GM12872 (cell line): ENCODE data around the gene HOXB4.

Experiments
- TF ChIP-seq, protein P1 (sequence below): IDR thresholded peaks from 3 replicates; pipeline ENCODE4 v1.5.1; 2011; ENCODE audit warnings: low read depth, mild to moderate bottlenecking, low read length, moderate library complexity; ENCODE audit not compliant: insufficient read depth

HOXB4 gene

DNA sequence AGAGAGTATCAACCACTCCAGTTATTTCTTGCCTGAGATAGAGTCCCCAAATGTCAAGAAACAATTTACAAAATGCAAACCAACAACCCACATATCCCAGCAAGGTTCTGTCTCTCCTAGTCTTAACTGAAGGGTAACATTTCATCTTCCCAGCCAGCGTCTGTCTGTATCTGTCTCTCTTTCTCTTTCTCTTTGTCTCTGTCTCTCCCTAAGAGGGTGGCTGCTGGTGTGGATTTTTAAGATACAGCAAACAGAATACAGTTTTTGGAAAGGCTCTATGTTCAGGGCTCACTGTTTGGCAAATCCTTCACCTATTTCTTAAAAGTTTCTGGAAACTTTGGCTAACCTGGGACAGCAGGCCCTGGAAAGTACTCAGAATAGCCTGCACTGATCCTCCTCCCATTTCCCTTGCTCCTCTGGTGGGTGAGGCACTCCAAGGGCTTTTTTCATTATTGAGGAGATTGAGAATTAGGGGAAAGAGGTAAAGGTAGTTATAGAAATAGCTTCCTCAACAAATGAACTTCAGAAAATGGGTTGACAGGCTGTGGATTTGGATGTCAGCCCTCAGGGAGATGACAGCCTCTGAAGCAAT lies 6.2 kb downstream of the HOXB4 start:
- TF ChIP-seq, protein P1, sequence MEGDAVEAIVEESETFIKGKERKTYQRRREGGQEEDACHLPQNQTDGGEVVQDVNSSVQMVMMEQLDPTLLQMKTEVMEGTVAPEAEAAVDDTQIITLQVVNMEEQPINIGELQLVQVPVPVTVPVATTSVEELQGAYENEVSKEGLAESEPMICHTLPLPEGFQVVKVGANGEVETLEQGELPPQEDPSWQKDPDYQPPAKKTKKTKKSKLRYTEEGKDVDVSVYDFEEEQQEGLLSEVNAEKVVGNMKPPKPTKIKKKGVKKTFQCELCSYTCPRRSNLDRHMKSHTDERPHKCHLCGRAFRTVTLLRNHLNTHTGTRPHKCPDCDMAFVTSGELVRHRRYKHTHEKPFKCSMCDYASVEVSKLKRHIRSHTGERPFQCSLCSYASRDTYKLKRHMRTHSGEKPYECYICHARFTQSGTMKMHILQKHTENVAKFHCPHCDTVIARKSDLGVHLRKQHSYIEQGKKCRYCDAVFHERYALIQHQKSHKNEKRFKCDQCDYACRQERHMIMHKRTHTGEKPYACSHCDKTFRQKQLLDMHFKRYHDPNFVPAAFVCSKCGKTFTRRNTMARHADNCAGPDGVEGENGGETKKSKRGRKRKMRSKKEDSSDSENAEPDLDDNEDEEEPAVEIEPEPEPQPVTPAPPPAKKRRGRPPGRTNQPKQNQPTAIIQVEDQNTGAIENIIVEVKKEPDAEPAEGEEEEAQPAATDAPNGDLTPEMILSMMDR: no peak

DNA sequence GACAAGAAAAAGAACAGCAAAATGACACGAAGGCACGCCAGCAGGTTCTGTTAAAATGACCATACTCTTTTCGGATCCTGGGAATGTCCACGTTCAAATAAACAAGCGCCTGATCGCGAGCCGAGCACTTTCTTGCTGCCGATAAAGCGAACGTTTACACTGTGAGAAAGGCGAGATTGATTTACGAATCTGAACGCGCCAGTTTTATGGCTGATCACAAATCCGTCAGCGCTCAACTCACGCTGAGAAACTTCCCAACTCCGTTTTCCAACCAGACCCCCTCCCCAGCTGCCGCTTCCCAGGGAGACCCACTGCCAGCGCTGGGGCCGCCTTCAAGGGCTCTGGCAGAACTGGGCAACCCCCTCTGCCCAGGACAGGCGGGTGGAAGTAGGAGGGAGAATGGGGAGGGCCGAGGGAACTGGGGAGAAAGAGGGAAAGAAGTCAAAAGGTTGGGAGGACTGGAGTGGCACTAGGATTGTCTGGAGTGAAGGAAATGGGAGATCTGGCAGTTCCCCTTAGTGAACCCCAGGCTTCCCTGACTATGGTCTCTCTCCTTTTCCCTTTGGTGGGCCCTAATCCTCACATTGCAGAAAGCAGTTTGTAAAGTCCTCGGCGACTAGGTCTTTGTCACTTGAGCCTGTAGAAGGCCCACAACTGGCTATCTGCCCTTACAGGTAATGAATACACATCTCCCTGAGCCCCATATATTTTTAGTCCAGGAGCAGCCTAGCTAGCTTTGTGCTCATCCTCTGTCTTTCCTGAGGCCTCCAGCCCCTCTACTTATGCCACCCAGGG lies 6.9 kb downstream of the HOXB4 start:
- TF ChIP-seq, protein P1: no peak

DNA sequence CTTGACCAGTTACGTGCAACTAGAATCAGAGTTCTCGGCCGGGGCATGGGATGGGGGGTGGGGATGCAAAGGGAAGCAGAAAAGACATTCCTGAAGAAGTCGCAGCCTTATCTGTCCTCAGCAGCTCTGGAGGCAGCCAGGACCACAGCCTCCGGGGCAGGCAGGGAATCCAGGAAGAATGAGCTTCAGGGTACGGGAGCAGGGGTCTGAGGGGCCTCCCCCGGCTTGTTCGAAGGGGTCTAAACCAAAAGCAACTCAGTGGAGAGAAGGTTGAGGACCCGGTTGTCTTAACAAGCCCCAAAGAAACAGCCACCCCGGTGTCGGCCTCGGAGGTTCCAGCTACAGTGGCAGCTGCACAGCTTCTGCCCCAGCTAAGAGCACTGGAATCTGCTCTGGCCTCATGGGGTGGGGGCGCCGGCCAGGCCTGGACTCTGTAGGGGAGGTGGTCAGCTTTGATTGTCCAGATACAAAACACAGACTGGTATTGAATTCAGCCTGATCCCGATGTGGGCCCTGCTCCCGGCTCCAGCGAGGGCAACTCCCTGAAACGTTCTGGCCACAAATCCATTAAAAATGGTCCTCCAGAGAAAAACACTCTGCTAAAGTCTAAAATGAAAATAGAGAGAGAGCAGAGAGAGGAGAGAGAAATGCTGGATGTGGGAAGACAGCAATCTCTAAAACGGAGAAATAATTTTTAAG lies 7.7 kb downstream of the HOXB4 start:
- TF ChIP-seq, protein P1: no peak

DNA sequence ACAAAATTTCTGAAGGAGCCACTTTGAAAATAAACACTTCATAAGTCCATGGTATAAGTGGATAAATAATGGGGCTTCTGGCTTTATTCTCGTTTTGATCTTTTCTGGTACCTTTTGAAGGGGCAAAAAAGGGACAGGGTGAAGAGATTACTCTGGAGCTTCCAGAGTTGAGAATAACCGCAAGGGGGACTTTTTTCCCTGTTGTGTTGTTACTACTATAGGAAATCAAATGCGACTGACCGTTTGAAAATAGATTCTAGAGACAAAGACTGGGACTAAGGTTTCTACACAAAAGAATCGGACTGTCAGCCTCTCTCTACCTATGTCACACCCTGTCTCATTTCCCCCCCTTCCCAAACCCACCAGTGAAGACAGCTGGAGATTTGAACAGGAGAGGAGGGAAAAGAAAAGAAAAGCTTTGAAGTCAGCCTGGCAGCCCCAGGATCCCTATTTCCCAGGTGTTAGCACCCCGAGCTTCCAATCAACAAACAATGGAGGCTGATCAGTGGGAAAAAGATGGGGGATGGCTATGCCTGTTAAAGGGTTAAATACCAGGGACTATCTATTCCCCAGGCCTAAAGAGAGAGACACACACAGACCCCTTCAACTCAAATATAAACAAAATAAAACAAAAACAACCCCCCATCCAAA lies 8.4 kb downstream of the HOXB4 start:
- TF ChIP-seq, protein P1: no peak

DNA sequence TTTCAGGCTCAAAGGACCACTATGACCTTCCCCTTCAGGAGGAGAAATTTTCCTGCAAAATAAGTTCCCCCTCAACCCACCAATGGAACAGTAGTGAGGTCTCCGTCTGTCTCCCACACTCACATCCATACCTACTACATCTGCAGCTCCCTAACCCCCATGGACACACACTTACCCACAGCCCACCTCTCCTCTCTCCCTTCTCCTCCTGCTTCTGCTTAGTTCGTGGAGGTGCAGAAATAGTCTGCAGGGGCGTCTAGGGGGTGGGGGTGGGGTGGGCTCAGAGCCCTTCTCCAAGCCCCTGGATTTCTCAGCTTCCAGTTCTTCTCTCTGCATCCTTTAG lies 8.9 kb downstream of the HOXB4 start:
- TF ChIP-seq, protein P1: no peak

DNA sequence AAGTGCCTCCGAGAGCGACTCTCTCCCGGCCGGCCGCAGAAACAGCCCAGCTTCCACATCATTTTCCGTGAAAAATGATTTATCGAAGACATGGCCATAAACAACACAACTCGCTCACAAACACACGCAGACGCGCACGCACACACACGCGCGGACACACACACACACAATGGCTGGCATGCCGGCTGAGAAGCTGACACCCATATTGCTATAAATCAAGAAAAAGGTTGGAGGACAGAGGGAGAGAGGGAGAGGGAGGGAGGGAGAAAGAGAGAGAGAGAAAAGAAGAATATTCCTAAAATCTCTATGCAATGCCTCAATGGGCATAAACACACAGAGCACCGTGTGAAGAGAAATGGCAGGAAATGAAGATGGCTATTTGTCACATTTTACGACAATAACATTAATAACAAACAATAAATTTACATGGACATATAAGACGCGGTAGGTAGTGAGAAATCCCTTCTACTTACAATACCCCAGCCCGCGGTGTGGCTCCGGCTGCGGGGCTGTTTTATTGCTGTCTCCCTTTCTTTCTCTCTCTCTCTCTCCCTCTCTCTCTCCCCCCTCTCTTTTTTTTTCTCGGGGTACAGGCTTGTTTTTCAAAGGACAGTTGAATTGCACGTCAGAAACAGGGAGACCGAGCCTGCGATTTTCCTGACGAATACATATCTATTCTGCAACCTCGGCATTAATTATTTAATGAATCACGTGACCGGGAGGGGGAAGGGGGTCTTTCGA lies 9.5 kb downstream of the HOXB4 start:
- TF ChIP-seq, protein P1: no peak
